H1 (cell line): ENCODE measurements around the gene PTPRG.

Source experiments
- BRCA1 ChIP-seq: IDR thresholded peaks from 2 replicates; pipeline ENCODE4 v1.6.1; 2012; ENCODE audit warnings: low read depth, low read length, improper control_type of control experiment
- CTCF ChIP-seq, 3 experiments: IDR thresholded peaks; 1 replicate in 2 of 3; 2 replicates in 1 of 3; pipeline versions ENCODE4 v1.5.1 to v1.6.1; 2011; ENCODE audit warnings: low read length in 3 of 3, mild to moderate bottlenecking in 3 of 3, inconsistent platforms in 2 of 3, low read depth in 1 of 3, moderate library complexity in 1 of 3; ENCODE audit not compliant: insufficient read depth in 1 of 3; ENCODE audit errors: control extremely low read depth in 1 of 3
- RAD21 ChIP-seq, 2 experiments: IDR thresholded peaks in 1 of 2; conservative IDR thresholded peaks in 1 of 2; 2 replicates each; pipeline ENCODE4 v1.6.1; 2011; ENCODE audit warnings: low read depth in 2 of 2, low read length in 2 of 2, improper control_type of control experiment in 1 of 2, inconsistent platforms in 1 of 2, mild to moderate bottlenecking in 1 of 2, moderate library complexity in 1 of 2

GRCh38 chr3:61662861-61663260 lies 101.5 kb downstream of the PTPRG start:
- TF ChIP-seq CTCF (IDR thresholded peaks at IDR 0.05; ENCODE audit: control extremely low read depth in 1 of 3, insufficient read depth in 1 of 3, low read depth in 1 of 3, low read length in 3 of 3), result no peak
- no peak for TF ChIP-seq RAD21 (IDR thresholded peaks at IDR 0.05 in 1 of 2, conservative IDR thresholded peaks at IDR 0.05 in 1 of 2; ENCODE audit: low read depth in 2 of 2, low read length in 2 of 2)
- TF ChIP-seq BRCA1, result no peak
